Fibroblast of skin of left quadriceps (primary cell): ENCODE data around the gene CLUH.

ENCODE experiments used
- DNase-seq, 2 experiments: peaks; one replicate each; pipeline ENCODE4 v3.0.0-alpha.2; 2013; ENCODE audit warnings: low read depth in 2 of 2

Gene CLUH

GRCh38 chr17:2721603-2722002 lies 10.0 kb upstream of the CLUH start:
- no peak for DNase-seq

- DNase-seq: no peak
Measured at GRCh38 chr17:2719861-2720260, 8.3 kb upstream of the CLUH start.

- no peak for DNase-seq
Measured at GRCh38 chr17:2718150-2718938, 6.8 kb upstream of the CLUH start.

GRCh38 chr17:2716649-2717048 lies 5.1 kb upstream of the CLUH start:
- no peak for DNase-seq

GRCh38 chr17:2713881-2714280 lies 2.3 kb upstream of the CLUH start:
- no peak for DNase-seq

- DNase-seq: no peak
Measured at GRCh38 chr17:2712300-2713043, 908 bp upstream of the CLUH start.

GRCh38 chr17:2710803-2711607 lies 559 bp downstream of the CLUH start:
- DNase-seq: no peak

- no peak for DNase-seq
Measured at GRCh38 chr17:2710071-2710802, 1.3 kb downstream of the CLUH start.

GRCh38 chr17:2709183-2709661 lies 2.3 kb downstream of the CLUH start:
- DNase-seq: no peak

GRCh38 chr17:2708585-2709182 lies 2.9 kb downstream of the CLUH start:
- DNase-seq: no peak

GRCh38 chr17:2707721-2708584 lies 3.6 kb downstream of the CLUH start:
- DNase-seq: no peak

GRCh38 chr17:2706911-2707510 lies 4.6 kb downstream of the CLUH start:
- no peak for DNase-seq

GRCh38 chr17:2705888-2706795 lies 5.4 kb downstream of the CLUH start:
- DNase-seq: no peak

- DNase-seq: no peak
Measured at GRCh38 chr17:2705263-2705662, 6.3 kb downstream of the CLUH start.

- no peak for DNase-seq
Measured at GRCh38 chr17:2704890-2705248, 6.7 kb downstream of the CLUH start.

GRCh38 chr17:2704031-2704889 lies 7.3 kb downstream of the CLUH start:
- DNase-seq: no peak

GRCh38 chr17:2703606-2704005 lies 8.0 kb downstream of the CLUH start:
- no peak for DNase-seq

GRCh38 chr17:2703181-2703580 lies 8.4 kb downstream of the CLUH start:
- DNase-seq: no peak
